GM19193 (cell line): Measurements from ENCODE around the gene KANSL1L.

Experiments
- POLR2A ChIP-seq: IDR thresholded peaks from 4 replicates; pipeline ENCODE4 v1.6.1; 2011; ENCODE audit not compliant: insufficient read depth, insufficient read length; ENCODE audit errors: extremely low read depth

The KANSL1L gene, protein sequence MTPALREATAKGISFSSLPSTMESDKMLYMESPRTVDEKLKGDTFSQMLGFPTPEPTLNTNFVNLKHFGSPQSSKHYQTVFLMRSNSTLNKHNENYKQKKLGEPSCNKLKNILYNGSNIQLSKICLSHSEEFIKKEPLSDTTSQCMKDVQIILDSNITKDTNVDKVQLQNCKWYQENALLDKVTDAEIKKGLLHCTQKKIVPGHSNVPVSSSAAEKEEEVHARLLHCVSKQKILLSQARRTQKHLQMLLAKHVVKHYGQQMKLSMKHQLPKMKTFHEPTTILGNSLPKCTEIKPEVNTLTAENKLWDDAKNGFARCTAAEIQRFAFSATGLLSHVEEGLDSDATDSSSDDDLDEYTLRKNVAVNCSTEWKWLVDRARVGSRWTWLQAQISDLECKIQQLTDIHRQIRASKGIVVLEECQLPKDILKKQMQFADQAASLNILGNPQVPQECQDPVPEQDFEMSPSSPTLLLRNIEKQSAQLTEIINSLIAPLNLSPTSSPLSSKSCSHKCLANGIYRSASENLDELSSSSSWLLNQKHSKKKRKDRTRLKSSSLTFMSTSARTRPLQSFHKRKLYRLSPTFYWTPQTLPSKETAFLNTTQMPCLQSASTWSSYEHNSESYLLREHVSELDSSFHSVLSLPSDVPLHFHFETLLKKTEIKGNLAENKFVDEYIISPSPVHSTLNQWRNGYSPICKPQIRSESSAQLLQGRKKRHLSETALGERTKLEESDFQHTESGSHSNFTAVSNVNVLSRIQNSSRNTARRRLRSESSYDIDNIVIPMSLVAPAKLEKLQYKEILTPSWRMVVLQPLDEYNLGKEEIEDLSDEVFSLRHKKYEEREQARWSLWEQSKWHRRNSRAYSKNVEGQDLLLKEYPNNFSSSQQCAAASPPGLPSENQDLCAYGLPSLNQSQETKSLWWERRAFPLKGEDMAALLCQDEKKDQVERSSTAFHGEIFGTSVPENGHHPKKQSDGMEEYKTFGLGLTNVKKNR

DNA sequence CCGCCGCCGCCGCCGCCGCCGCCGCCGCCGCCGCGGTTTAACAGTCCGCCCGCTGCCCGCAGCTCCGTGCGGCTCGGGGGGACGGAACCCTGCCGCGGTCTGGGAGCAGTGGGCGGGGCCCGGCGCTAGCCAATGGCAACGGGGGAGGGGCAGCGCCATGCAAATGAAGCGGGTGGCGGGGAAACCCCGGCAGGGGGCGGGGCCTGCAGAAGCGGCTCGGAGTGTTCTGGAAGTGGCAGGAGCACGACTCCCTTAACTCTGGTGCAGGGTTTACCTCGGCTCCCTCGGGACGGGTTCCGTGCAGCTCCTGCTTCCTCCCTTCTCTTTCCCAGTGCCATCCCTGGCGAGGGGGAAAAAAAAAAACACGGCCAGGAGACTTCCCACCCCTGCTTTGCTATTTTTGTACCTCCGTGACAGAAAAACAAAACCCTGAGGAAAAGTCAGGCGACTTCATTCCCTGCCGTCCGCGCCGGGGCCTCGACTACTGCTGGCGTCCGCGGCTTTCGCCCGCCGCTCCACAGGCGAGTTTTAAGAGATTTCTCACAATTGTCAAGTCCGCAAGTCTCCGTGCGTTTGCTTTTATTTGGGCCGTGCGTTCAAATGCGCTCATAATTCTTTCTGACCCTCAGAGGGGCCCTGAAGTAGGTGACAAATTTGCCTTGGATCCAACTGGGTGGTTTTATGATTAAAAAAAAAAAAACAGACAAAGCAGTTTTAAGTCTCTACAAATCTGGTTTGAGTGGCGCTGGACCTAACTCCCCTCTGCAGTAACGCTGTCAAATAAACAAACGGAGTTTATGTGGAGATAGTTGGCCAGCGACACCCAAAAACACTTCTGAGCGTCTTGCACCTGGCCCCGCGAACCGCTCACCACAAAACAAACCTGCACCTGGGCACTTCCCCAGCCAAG is at the start of gene KANSL1L:
Gene KANSL1L (minus strand): TSS at position 101 of the 910 bp plus-strand sequence. CDS start 16,827 bp downstream, outside the sequence.
- peak; percentile 76 for TF ChIP-seq POLR2A

DNA sequence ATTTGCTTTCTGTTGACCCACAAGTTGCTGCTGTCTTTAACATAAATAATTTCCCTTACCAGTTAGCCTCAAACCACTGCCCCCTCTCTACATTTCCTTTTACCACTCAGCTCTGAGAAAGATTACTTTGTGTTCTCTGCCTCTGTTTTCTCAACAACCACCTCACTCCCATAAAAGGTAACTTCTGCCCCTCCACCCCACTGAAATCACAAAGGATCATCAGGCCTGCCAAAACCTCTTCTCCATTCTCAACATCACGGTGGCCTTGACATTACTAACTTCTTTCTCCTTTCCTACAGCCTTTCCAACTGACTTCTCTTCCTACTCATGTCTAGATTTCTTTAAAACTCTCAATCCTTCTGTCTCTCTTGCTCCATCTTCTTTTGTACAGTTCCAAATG is 43.9 kb upstream of the KANSL1L start:
- no peak for TF ChIP-seq POLR2A

DNA sequence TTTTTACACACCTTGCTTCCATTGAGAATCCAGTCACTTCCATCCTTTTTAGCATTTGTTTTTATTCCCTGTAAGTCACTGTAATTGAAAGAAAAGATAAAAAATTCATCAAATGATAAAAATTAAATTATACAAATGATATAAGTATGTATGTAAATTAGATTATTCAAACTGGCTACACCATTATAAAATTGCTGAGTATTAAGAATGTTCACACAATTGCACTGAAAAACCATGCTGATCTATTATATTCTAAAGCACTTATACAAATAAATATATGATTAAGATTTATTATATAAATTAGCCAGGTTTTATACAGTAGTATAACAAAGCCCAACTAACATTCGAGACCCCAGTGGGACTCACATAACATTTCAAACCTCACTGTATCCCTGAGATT is 39.0 kb upstream of the KANSL1L start:
- TF ChIP-seq POLR2A: no peak

DNA sequence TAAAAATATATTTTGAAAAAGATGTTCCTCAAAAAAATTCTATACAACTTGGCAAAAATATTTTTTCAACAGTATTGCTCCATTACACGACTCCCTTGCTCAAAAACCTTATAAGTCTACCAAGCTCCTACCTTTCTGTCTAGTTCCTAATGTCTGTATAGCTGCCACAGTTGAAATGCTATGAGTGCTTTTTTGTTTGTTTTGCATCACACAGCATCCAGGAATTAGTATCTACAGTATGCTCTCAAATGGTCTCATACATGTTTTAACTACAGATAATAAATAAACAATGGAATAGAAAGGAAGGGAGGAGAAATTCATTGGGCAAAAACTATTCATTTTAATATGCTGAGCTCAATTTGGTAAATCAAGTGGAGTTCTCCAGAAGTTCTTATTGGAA is 36.7 kb upstream of the KANSL1L start:
- no peak for TF ChIP-seq POLR2A

DNA sequence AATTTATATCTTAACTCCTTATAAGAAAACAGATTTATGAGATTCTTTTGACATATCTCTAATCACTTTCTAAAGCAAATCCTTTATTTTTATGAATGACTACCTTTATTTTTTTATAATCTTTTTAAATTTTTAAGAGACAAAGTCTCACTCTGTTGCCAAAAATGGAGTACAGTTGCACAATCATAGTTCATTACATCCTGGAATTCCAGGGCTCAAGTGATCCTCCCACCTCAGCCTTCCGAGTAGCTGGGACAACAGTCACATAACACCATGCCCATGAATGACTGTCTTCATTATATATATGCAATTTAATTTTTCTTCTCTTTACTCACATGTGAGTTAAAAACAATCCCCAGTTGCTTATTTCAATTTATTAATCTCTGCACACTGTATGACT is 32.3 kb upstream of the KANSL1L start:
- TF ChIP-seq POLR2A: no peak

DNA sequence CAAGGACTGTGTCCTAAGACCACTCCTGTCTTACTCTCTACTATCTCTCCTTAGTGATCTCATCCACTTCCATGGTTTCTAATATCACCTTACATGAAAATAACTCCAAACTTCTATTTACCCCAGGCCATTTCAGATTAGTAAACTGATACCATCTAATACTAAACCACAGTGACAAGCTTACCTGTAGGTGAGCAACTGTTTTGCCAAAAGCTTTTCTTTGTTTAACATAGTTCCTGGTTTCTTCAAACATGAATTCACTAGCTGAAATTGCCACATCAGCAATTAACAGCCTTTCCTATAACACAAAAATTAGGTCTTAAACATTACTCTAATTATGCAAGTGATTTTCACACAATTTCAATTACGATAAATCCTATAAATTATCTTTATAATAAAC is 31.9 kb upstream of the KANSL1L start:
- TF ChIP-seq POLR2A: no peak

DNA sequence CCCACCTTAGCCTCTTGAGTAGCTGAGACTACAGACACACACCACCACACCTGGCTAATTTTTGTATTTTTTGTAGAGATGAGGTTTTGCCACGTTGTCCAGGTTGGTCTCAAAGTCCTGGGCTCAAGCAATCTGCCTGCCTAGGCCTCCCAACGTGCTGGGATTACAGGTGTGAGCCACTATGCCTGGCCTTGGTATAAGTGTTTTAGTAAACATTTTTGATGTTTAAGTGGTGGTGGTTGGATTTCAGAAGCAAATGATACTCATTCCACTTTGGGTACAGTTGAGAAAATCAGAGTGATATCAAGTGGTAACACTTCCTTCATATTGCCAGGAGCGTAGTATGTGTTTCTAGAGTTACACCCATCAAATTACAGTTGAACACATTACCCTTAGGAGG is 28.6 kb upstream of the KANSL1L start:
- TF ChIP-seq POLR2A: no peak

DNA sequence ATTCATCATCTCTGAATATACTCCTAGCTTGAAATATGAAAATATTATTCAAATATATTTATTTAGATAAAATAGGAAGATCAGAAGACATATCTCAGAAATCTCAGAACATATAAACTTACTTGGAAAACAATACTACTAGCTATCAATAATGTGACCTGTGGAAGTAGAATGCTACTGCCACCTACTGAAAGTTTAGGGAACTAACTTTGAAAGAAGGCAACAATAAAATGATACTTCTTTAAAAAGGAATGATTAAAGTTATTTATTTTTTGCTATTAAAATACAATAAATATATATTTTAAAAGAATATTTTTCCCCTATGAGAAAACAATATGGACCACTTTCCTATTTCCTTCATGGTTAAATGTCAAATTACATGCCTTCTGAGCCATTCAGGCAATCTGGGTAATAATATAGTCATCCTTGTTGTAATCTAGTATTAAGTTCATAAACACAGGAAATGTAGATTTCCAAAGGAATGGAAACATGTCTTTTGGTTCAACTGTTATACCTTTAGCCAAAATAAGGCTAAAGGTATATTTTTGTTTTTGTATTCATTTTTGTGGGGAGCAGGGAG is 28.1 kb upstream of the KANSL1L start:
- TF ChIP-seq POLR2A: no peak

DNA sequence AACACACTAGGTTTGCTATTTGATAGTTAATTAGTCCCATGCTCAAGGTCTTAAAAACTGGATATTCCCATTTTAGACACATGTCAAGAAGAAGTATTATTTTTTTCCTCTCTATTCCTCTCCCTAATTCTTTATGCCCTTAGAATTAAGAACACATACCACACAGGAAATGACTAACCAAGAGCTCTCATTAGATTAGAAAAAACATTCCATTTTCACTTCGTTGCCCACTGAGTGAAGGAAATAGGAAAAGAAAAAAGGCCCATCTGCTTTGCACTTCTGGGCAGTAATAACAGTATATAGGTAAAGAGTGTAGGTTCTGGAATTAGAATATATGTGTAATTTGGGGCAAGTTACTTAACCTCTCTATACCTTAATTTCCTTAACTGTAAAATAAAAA is 27.1 kb upstream of the KANSL1L start:
- TF ChIP-seq POLR2A: no peak

DNA sequence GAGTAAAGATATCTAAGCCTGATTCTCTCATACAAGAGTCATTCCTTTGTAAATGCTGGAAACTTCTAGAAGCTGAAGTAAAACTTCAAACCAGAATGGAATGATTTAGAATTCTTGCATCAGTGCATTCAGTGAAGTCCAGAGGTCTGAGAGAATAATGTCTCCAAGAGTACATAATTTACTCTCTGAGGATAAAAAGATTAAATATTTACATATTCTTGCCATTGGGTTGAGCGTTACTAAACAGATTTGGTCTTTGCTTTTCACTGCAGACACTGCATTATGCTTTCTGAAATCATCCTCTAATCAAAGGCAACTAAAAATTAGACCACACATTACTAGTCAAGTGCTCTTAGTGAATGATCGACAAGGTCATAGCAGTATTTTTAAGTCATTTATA is 26.5 kb upstream of the KANSL1L start:
- no peak for TF ChIP-seq POLR2A

DNA sequence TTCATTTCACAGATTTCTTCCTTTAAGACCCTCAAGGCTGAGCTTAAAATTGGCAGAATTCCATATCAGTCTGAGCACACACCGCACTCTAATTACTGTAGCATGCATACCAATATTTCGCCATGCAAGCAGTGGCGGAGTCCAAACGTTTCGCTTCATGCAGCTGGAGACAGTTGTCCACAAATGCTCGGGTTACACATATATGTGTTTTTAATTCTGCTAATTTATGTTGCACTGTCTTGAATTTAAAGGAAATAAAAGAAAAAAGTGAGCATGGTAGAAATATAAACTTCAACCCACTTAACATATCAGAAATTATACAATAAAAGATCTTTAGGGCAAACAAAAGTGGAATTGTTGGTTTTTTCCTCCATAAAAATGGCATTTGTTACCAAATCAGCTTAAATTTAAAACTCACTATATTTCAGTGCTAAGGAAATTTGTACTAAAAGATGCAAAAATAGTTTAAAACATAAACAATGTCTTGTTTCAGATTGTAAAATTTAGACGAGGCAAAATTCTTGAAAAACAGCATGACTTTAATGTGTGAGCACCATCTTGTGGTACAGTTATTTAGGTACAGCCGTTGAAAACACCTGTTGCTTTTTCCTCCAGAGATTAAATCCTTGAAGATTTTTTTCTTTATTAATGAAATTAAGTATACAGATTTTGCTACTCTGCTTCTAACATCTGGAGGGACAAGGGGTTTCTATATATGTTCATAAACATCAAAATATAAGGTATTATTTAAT is 24.1 kb upstream of the KANSL1L start:
- no peak for TF ChIP-seq POLR2A

DNA sequence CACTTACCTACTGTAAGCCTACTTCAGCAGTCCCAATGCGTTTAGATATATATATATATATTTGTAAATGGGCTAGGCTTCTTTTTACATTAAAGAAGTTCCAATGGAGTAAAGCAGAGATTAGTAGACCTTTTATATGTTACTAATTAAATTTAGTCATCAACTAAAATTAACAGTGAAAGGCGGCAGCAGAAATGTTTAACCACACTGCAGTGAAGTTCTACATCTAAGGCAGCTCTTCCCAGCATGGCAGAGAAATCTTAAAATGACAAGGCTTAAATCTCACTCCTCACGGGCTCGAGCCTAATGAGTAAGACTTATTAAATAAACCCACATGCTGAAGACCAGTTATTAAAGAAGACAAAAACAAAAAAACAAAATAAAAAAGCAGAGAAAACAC is 19.1 kb upstream of the KANSL1L start:
- no peak for TF ChIP-seq POLR2A

DNA sequence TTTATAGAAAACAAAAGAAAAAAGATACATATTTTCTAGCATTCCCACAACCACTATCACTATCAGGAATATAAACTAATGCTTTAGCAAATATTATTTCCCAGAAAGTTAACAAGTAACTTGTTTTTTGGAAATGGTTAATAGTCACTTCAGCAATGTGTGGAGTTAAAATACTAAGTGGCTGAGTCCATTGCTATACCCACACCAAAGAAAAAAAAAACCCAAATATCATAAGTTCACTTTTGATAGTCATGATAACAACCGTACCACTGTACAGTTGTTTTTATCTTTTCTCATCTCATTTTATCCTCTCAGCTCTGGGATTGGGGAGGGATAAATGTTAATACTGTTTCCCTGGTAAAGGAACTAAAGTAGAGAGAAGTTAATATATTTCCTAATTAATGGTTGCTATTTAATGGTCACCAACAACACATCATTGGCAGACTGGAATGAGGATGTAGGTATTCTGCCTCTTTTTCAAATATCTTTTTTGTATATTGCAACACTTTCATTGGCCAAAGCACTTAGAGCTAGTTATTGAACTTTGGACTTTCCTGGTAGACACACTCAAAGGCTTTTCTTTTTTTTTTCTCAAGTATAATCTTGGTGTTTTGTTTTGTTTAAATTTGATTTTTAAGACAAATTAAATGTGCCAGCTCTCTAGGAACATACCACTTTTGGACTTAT is 18.4 kb upstream of the KANSL1L start:
- no peak for TF ChIP-seq POLR2A
